GM10847 (cell line): ENCODE data around the gene C19orf81.

ENCODE experiments used
- POLR2A ChIP-seq: IDR thresholded peaks from 2 replicates; pipeline ENCODE4 v1.6.1; 2011; ENCODE audit not compliant: insufficient read length; ENCODE audit errors: extremely low read depth

The C19orf81 gene

GRCh38 chr19:50667759-50668231, 18.6 kb downstream of the C19orf81 start:
- no peak for TF ChIP-seq POLR2A

DNA sequence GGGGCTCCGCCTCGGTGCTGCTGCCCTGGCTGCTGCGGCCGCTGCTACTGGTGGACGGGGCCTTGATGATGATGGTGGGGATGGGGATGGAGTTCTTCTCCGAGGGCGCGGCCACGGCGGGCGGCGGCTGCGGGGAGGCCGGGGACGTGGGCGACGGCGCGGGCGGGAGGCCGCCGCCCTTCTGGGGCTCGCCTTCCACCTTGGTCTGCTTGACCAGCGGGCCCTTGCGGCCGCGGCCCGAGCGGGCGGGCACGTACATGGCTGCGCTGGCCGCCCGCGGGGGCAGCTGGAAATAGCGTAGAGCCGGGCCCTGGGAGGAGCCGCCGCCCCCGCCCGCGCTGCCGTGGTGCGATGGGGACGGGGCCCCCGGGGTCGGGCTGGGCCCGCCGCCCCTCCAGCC, 19.2 kb downstream of the C19orf81 start:
- TF ChIP-seq POLR2A, result no peak

DNA sequence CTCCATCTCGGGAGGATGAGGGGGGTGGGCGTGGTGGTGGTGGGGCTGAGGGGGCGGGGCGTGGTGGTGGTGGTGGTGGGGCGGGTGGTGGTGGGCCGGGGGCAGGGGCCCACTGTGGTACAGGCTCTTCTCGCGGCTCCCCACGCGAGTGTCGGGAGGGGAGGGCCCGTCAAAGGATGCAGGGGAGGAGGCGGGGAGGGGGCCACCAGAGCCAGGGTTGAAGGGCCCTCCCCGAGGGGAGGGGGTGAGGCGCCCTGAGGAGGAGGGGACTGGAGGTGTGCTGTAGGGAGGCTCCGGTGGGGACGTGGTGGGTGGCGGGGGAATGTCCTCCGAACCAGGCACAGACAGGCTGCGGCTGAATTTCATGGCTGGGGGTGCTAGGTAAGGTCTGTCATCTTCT, 19.6 kb downstream of the C19orf81 start:
- TF ChIP-seq POLR2A, result no peak

GRCh38 chr19:50669302-50670101, 20.3 kb downstream of the C19orf81 start:
- TF ChIP-seq POLR2A, result no peak

GRCh38 chr19:50670102-50670380, 20.8 kb downstream of the C19orf81 start:
- no peak for TF ChIP-seq POLR2A

GRCh38 chr19:50673118-50673517, 23.9 kb downstream of the C19orf81 start:
- no peak for TF ChIP-seq POLR2A

GRCh38 chr19:50676625-50677197, 27.5 kb downstream of the C19orf81 start:
- TF ChIP-seq POLR2A, result no peak

DNA sequence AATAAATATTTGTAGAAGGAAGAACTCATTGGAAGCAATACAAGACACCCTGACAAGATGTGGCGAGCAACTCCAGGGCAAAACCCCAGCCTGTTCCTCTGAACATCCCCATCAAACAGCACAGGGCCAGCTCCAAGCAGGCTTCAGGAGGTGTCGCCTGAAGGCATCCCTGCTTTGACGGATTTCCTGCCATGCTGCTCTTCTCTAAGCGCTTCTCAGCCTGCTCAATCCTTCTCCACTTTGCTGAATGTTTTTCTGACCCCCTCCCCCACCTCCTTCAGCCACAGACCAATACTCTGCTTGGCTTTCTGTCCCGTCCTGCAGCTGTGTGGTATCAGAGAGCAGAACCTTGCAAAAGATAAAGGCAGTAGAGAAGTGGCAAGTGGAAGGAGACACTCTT, 28.4 kb downstream of the C19orf81 start:
- no peak for TF ChIP-seq POLR2A

DNA sequence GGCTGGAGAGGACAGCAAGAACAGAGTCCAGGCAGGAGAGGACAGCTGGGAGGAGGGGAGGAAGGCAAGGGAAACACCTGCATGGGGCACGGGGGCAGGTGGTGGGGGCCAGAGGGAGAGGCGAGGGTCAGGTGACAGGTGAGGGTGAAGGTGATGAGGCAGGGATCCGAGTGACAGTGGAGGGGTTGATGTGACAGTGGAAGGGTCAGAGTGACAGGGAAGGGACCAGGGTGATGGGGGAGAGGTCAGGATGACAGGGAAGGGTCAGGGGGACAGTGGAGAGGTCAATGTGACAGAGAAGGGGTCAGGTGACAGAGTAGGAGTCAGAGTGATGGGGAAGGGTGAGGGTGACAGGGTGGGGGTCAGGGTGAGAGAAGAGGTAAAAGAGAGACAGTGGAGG, 29.1 kb downstream of the C19orf81 start:
- no peak for TF ChIP-seq POLR2A

DNA sequence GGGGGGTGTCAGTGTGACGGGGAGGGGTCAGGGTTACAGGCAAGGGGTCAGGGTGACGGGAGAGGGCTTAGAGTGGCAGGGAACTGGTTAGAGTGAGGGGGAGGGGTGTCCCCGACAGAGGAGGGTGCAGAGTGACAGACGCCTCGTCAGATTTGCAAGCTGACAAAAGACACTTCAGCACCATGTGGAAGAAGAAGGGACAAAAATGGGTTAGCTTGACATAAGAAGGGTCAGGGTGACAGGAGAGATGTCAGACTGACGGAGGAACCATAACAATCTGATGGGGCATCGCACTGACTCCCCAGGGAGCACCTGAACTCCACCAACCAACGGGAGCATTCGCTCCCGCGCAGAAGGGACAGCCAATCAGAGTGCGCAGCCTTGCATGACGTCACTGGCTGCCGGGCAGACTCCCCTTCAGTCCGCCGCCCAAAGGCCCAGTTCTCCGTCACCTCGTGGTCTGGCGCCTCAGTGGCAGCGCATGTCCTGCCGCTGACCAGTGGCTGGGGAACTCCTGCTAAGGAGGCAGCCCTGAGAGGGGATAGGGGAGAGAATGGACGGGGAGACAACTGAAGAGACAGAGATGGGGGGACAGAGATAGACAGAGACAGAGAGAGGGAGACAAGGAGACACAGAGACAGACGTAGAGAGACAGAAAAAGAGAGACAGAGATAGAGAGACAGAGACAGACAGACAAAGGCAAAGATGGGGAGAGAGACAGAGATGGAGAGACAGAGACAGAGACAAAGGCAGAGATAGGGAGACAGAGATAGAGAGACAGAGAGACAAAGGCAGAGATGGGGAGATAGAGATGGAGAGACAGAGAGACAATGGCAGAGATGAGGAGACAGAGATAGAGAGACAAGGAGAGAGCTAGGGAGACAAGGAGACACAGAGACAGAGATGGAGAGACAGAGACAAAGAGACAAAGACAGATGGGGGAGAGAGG, 30.2 kb downstream of the C19orf81 start:
- no peak for TF ChIP-seq POLR2A

- no peak for TF ChIP-seq POLR2A
Observed at GRCh38 chr19:50686310-50687032, 37.2 kb downstream of the C19orf81 start.

GRCh38 chr19:50688766-50689165, 39.5 kb downstream of the C19orf81 start:
- no peak for TF ChIP-seq POLR2A

GRCh38 chr19:50690439-50690838, 41.2 kb downstream of the C19orf81 start:
- TF ChIP-seq POLR2A, result no peak

DNA sequence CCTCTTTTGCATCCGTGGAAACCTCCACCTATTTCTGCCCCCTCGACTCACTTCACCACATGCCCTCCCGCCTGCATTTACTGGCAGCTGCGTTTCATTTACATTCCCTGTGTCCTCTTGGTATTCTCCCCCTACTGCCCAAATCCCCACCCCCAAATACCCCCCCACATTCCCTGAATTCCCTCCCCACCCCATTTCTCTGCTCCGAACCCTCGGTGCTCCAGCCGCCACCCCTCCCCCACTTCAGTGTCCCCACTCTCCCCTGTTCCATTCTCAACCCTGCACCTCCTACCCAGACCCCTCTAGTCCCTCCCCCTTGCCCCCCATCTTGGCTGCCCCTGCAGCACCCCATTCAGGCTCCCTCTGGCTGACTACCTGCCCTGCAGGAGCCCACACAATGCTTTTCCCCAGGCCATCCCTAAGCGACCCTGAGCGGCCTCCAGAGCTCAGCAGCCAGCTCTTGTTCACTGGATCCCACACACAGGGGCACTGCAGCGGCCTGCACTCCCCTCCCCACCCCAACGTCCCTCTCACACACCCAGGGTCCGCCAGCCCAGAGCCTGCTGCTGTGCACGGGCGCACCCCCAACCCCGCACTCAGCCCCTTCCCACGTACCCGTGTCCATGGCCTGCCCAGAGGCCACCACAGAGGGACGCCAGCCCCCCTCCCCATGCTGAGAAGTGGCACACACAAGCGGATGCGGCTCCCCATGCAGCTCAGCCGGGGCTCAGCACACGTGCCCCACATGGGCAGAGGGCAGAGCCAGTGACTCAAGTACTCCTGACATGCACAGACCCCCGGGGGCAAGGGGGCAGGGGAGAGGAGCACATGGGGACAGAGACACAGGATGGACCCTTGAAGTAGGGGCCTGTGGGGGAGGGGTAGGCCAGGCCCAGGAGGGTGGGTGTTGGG, 44.1 kb downstream of the C19orf81 start:
- no peak for TF ChIP-seq POLR2A
